Measurements from ENCODE around the gene PDE9A.

PDE9A gene

DNA sequence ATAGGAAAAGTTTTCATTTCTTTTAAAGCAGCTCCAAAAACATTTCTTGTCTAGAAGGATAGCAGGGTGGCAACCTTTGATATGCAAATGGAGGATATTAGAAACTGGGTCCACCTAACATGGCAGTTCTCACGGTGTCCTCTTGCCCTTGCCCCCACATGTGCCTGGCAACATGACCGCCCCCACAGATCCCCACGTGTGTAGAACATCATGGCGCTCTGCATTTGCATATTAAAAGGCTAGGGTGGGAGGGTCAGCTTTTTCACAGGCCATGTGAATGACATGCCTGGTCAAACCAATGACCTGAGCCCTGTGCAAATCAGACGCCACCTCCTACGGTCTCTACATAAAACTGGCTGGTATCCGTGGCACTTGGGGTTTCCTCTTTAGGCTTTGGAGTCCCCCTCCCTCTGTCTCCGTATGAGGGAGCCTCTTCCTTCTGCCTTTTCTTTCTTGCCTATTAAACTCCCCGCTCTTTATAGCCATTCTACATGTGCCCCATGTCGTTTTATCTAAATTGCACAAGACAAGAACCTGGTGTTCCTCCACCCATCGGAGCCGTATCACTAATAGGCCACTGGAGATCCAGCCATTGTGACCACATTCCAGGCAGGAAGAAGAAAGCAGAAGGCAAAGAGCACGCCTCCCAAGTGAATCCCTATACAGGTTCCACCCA lies 154.7 kb downstream of the PDE9A start:
- no peaks in the 10 kb centered on the region for H3K79me2 ChIP-seq (ENCODE audit: insufficient read depth, low read length)
- no peaks in the 10 kb centered on the region for H3K4me1 ChIP-seq (ENCODE audit: insufficient read depth, low read length)
- TF ChIP-seq, protein P1, sequence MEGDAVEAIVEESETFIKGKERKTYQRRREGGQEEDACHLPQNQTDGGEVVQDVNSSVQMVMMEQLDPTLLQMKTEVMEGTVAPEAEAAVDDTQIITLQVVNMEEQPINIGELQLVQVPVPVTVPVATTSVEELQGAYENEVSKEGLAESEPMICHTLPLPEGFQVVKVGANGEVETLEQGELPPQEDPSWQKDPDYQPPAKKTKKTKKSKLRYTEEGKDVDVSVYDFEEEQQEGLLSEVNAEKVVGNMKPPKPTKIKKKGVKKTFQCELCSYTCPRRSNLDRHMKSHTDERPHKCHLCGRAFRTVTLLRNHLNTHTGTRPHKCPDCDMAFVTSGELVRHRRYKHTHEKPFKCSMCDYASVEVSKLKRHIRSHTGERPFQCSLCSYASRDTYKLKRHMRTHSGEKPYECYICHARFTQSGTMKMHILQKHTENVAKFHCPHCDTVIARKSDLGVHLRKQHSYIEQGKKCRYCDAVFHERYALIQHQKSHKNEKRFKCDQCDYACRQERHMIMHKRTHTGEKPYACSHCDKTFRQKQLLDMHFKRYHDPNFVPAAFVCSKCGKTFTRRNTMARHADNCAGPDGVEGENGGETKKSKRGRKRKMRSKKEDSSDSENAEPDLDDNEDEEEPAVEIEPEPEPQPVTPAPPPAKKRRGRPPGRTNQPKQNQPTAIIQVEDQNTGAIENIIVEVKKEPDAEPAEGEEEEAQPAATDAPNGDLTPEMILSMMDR (IDR thresholded peaks at IDR 0.05; ENCODE audit: borderline replicate concordance, extremely low read depth, low read length, poor library complexity, severe bottlenecking), result no peak
- TF ChIP-seq EZH2 (IDR thresholded peaks at IDR 0.05; ENCODE audit: borderline replicate concordance, low read depth, low read length, severe bottlenecking), result no peak
- no peak overlapping the region for H2AFZ ChIP-seq (ENCODE audit: low read depth, low read length)
- H3K27ac ChIP-seq (ENCODE audit: low read length), result no peak overlapping the region
- peaks cover 3% of the 10 kb centered on the region for H3K27me3 ChIP-seq (ENCODE audit: insufficient read depth, low read length, poor library complexity)
- no peaks in the 10 kb centered on the region for H3K9me3 ChIP-seq (ENCODE audit: insufficient read depth, low read length, severe bottlenecking)
- H3K9ac ChIP-seq (ENCODE audit: low read depth, low read length), result no peak overlapping the region
- DNase-seq (no peak), ATAC-seq (ENCODE audit: insufficient read depth, low read depth) (no peak)
- no peak overlapping the region for H3K4me2 ChIP-seq (ENCODE audit: insufficient read depth, low read length)
- H4K20me1 ChIP-seq (ENCODE audit: insufficient read depth, low read length), result no peaks in the 10 kb centered on the region
- no peak overlapping the region for H3K4me3 ChIP-seq (ENCODE audit: low read depth in 1 of 2, low read length in 2 of 2)
- no peaks in the 10 kb centered on the region for H3K36me3 ChIP-seq (ENCODE audit: insufficient read depth, low read length)

- ATAC-seq (ENCODE audit: insufficient read depth, low read depth) (no peak), DNase-seq (no peak)
- Histone ChIP-seq H3K4me1 (ENCODE audit: insufficient read depth, low read length) (no peaks in the 10 kb centered on the region), H3K9me3 (ENCODE audit: insufficient read depth, low read length, severe bottlenecking) (peaks cover 2% of the 10 kb centered on the region), H3K4me3 (ENCODE audit: low read depth in 1 of 2, low read length in 2 of 2) (no peak overlapping the region), H3K4me2 (ENCODE audit: insufficient read depth, low read length) (no peak overlapping the region), H3K79me2 (ENCODE audit: insufficient read depth, low read length) (no peaks in the 10 kb centered on the region), H3K36me3 (ENCODE audit: insufficient read depth, low read length) (no peaks in the 10 kb centered on the region), H4K20me1 (ENCODE audit: insufficient read depth, low read length) (no peaks in the 10 kb centered on the region), H2AFZ (ENCODE audit: low read depth, low read length) (no peak overlapping the region), H3K27ac (ENCODE audit: low read length) (no peak overlapping the region), H3K27me3 (ENCODE audit: insufficient read depth, low read length, poor library complexity) (peaks cover 3% of the 10 kb centered on the region), H3K9ac (ENCODE audit: low read depth, low read length) (no peak overlapping the region)
- TF ChIP-seq, protein P1 (IDR thresholded peaks at IDR 0.05; ENCODE audit: borderline replicate concordance, extremely low read depth, low read length, poor library complexity, severe bottlenecking), result no peak
- TF ChIP-seq EZH2 (IDR thresholded peaks at IDR 0.05; ENCODE audit: borderline replicate concordance, low read depth, low read length, severe bottlenecking), result no peak
Observed at GRCh38 chr21:42809171-42809570, 155.8 kb downstream of the PDE9A start.

DNA sequence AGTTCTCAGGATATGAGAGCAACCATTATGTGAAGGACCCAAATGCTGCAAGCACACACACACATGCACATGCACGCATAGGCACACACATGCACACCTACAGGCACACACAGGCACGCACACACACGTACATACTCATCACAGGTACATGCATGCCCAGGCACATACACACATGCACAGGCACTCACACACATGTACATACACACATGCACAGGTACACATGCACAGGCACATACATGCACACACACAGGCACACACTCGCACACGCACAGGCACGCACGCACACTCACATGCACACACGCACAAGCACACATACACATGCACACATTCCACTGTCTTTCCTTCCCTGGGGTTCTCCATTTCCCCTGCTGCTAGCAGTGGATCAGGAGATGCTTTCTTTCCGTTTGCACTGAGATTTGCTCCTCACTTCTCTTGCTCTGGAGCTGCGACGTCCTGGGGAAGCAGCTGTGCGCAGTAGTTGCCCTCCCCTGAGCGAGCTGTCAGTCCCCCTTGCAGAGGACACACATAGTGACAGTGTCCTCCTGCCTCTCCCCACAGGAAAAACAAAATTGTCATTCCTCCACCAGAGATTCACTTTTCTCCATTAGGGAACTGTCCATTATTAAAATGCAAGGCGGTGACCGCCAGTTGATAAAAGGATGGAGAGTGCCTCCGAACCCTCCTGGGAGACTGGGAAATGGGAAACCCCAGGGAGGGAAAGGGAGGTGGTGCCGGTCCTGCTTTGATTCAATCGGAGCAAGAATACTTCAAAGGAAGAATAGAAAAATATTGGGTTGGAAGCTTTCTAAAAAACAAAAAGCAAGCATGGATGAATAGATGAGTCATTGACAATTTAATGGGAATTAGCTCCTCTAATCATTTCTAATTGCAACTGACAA lies 156.4 kb downstream of the PDE9A start:
- no peaks in the 10 kb centered on the region for H4K20me1 ChIP-seq (ENCODE audit: insufficient read depth, low read length)
- no peaks in the 10 kb centered on the region for H3K79me2 ChIP-seq (ENCODE audit: insufficient read depth, low read length)
- no peak overlapping the region for H3K9ac ChIP-seq (ENCODE audit: low read depth, low read length)
- H3K27me3 ChIP-seq (ENCODE audit: insufficient read depth, low read length, poor library complexity), result peaks cover 3% of the 10 kb centered on the region
- TF ChIP-seq EZH2 (IDR thresholded peaks at IDR 0.05; ENCODE audit: borderline replicate concordance, low read depth, low read length, severe bottlenecking), result no peak
- TF ChIP-seq, protein P1 (IDR thresholded peaks at IDR 0.05; ENCODE audit: borderline replicate concordance, extremely low read depth, low read length, poor library complexity, severe bottlenecking), result no peak
- ATAC-seq (ENCODE audit: insufficient read depth, low read depth), result no peak
- no peaks in the 10 kb centered on the region for H3K4me1 ChIP-seq (ENCODE audit: insufficient read depth, low read length)
- H3K36me3 ChIP-seq (ENCODE audit: insufficient read depth, low read length), result no peaks in the 10 kb centered on the region
- DNase-seq, result no peak
- no peak overlapping the region for H3K4me3 ChIP-seq (ENCODE audit: low read depth in 1 of 2, low read length in 2 of 2)
- H2AFZ ChIP-seq (ENCODE audit: low read depth, low read length), result no peak overlapping the region
- no peak overlapping the region for H3K27ac ChIP-seq (ENCODE audit: low read length)
- H3K9me3 ChIP-seq (ENCODE audit: insufficient read depth, low read length, severe bottlenecking), result peaks cover 7% of the 10 kb centered on the region
- no peak overlapping the region for H3K4me2 ChIP-seq (ENCODE audit: insufficient read depth, low read length)

Data from DND-41 (cell line).